ENCODE data around the gene TTR.

TTR gene

GRCh38 chr18:31616586-31616985 is 24.9 kb downstream of the TTR start:
- DNase-seq = no peak

GRCh38 chr18:31617031-31617717 is 25.5 kb downstream of the TTR start:
- DNase-seq = no peak

DNA sequence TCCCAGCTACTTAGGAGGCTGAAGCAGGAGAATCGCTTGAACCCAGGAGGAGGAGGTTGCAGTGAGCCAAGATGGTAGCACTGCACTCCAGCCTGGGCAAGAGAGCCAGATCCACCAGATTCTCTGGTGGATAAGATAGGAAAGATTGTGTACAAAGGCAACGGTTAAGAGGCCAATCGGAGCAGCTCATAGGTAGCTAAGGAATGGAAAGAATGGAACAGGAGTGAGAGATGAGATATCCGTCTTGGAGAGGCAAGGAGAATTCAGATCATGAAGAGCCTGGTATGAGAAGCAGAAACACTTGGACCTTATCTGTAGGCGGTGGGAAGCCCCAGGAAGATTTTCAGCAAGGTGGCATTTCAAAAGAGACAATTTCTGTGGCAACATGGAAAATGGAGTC is 27.1 kb downstream of the TTR start:
- no peak for DNase-seq

- no peak for DNase-seq
These were observed 27.6 kb downstream of the TTR start for GRCh38 chr18:31619291-31619690.

DNA sequence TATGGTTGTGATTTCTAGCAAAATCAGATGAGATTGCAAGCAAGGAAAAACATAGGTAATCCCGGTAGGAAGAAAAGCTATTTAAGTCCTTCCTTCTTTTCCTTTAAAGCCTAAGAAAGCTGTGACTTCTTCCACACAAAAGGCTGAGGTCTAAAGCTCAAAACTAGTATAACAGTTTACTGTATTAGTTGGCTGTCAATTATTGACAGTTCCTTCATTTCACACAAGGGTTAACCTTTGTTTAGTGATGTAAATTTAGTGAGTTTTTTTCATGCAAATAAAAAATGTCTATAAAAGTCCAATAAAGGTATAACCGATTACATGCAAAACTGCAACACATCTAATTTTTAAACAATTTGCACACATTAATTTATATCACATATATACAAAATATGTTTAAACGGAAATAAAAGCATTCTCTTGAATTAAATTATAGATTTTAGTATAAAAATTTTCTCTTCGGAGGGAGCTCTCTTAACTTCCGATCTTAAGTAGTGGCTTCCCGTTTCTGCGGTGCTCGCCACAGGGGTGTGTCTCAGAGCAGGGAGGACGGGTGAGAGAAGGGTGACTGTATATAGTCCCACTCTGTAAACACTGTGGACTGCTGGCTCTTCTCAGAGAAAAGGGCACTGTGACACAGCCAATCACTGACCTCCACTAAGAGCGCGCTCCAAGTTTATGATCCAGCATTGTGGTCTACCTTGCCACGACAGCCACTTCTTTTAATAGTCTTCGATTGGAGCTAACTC is 33.4 kb downstream of the TTR start:
- DNase-seq = no peak

GRCh38 chr18:31626409-31626808 is 34.7 kb downstream of the TTR start:
- no peak for DNase-seq

DNA sequence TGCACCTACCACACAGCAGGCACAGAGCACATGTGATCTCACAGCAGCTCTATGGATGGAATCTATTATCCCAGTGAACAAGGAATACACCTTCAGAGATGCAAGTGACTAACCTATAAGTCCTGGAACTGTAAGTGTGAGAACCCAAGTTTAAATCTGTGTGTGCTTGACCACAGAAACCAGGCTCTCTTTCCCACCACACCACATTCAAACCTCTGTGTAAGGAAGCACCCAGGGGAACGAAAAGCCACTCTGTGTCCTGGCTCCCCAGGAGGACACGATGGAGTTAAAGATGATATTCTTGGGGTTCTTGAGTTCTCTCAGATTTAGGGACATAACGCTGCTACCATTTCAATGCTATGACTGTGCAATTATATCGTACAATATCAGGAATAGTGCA is 38.9 kb downstream of the TTR start:
- no peak for DNase-seq

DNA sequence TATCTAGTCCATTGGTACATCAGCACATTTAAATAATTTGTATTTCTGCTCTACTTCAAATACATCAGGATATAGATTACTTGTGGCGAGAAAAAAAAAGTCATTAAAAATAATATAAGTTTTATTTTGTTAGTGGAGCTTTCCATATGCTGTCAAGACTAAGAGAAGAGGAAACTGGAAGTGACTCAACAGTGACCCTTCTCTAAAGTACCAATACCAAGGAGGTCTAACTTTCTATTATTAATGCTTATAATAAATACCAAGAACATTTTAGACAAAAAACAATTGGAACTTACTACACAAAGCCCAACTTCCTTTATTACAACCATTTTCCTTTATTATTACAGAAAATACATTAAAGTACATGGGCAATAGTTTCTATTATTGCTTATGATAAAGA is 39.8 kb downstream of the TTR start:
- no peak for DNase-seq

DNA sequence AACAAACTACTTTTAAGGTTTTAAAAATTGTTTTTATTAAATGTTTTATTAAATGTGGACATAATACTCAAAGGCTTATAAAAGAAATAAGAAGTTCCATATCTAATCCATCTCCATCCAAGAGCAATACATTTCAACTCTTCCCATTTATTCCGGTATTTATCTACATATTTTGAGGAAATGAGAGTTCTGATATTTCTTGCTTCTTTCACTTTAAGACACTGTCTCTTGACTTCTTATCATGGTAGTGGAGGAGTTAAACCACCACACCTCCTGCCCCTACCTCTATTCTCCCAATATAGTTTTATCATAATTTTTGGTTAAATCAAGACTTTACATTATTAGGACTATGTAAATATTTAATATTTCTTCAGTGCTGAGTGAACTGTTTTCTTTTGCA is 40.7 kb downstream of the TTR start:
- no peak for DNase-seq

DNA sequence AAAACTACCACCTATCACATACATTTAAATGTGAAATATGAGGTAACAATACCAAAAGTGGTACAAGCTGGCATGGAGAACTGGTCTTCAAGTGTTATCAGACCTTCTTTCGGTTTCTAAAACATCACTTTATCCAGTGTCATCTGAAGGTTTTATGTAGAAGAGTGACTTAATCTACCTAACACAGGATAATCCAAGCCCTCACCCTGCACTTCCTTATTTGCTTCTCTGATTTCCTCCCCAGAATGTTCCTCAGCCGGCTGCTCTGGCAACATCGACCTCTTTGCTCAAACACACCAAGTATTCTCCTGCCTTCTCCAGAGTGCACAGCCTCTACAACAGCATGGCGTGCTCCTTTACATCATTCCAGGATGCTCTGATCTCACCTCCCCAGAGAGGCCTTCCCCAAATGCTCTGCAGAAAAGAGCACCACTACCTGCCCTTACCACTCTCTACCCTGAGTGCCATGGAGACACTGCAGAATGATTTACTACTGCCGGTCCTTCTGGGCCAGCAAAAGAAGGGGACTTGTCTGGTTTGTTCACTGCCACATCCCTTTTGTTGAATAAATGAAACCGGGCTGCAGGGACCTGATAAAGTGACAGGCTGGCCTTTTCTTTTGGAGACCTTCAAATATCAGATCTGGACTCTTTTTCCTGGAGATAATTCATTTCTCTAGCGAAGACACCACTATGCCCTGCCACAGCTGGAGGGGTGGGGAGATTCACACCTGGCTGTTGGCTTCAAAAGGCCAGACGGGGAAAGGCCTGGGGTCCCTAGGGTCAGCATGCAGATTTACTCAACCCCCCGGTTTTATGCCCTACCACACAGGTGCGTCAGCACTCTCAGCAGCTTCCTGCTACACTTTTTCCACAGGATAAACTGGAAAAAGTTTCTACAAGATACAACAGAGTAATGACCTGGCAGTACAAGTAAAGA is 42.0 kb downstream of the TTR start:
- DNase-seq = no peak

- DNase-seq = no peak
These were observed 42.6 kb downstream of the TTR start for GRCh38 chr18:31634331-31634713.

- no peak for DNase-seq
These were observed 44.7 kb downstream of the TTR start for GRCh38 chr18:31636387-31636786.

DNA sequence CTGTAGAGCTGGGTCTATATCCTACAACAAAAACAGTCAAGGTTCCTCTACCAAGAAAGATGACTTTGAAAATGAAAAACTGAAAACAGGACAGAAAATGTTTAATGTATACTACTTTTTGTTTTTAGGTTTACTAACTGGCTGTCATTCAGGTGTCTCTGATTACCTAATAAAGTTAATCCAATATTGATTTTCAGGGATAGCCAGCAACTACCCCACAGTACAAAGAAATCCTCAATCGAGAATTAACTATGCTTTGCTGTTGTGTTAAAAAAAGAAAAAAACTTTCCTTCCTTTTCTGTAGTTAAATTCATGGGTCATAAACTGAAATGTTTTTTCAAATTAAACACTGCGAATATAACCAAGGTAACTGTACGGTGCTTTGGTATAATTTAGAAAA is 45.8 kb downstream of the TTR start:
- DNase-seq = no peak

- no peak for DNase-seq
These were observed 51.3 kb downstream of the TTR start for GRCh38 chr18:31643003-31643402.

DNA sequence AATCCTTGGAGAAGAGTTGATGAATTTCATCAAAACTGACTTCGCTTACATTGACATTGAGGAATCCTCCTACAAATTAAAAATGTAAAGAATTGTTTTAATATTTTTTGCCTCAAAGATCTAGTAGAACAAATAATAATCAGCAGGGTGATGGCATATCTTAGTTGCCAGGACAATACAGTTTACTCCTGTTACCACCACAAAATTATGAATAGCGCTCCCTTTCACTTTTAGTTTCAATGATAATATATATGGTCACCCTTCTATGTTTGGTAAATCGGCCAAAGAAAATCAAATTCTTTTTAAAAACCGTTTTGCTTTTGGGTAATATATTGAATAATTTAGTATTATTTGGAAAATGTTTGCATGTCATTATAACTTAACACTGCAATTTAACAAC is 53.7 kb downstream of the TTR start:
- DNase-seq = no peak

DNA sequence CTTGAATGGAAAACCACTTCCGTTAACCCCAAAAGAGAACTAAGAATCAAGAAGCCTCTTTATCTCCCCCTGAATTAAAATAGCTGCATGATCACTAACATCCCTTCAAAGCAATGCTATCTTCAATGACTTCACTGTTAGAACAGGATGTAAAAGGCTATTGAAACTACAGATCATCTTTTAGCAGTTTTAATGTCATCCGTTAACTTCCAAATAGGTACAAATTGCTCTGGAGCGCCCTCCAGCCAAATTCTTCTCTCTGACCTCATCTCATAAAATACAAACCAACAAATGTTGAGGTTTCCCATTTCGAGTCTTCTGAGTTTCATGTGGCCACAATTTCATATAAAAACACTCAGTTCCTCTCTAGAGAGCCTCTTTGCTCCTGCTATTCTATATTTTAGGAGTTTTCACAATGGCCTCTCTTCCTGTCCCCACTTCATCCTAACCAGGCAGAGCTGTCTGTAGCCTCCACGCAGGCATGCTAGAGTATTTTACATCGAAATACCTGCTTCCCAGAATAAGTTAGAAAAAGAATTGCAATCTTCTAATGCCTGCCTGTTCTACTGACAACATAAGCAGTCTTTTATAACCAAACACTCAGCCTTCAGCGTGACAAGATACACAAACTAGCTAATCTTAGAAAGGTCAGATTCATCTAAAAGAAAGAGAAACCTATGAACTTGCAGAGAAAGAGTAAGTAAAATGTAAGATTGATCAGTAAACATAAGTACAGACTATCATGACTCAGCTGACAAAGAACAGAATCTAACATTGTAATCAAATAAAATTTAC is 54.9 kb downstream of the TTR start:
- DNase-seq = no peak

DNA sequence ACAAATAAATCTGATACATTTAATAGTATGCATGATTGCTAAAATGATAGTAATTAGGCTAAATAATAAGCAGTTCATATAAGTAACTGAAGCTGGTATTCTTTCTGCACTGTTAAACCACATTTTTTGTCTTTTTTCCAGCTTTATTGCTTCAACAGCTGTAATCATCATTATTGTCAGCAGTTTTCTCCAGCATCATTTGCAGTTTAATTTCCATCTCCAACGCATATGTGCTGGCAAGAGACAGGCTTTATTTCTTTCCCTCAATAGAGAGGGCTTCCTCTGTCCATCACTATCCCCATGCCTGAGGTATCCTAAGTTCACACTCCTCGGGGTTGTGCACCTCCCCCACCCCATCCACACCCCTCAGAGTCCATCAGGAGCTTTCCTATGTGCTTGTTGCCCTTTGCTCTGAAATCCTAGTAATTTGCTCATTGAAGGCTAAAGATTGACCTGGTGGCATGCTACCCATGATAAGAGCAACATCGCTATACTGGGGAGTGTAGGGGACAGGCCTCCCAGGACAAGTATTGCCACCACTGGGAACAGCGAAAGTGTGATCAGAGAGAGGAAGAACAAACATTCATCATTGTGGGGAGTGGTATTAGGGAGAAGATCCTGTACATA is 55.6 kb downstream of the TTR start:
- DNase-seq = no peak

All from amygdala (tissue), 56 donors.